Activated CD4-positive, CD25-positive, alpha-beta regulatory T cell treated with anti-CD3 and anti-CD28 coated beads, Interleukin-2, amount 50 U/mL, for 72 hours (primary cell): ENCODE data around the gene RIC8B.

Experiments used
- DNase-seq: peaks from one replicate; pipeline ENCODE4 v3.0.0; 2021

The RIC8B gene

DNA sequence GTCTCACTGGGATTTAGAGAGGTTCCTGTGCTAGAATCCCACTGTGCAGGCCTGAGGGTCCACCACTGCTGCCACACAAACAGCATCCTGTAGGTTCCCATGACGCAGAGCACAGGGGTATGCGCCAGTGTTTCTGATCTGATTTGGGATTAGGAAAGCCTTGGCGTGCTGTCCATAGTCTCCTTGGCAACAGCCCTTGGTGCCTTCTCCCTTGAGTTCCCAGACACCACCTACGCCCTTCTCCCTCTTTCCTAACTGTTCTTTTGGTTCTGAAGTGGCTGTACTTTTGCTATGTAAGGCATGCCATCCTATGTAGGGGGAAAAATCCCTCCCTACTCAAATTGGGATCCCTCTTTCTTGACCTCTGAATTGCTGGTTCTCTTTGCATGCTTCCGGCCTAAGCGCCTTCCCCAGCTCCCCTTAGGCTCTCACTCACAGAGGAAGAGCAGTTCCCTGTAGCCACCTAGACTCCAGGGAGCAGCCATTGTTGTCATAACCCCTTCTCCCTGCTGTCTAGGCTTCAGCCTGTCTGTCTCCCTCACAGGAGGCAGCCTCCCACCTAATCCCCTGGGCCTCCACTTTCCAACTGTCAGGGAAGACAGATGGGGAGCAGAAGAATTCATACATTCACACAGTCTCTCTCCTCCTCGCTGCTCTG lies 14.8 kb upstream of the RIC8B start:
- no peak for DNase-seq

DNA sequence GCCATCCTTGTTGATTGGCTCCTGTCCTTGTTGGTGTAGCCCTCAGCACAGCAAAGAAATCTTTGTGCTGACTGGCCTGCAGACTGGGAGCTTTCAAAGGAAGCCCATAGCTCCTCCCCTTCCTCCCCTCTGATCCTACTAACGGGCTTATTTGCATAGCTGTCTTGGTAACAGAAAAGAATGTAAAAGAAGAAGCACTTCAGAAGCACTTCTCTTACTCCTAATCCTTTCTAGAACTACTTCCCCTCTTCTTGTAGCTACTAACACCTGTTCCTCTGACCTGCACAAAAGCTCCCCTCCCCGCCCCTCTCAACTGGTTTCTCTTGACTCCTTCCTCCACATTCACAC lies 14.3 kb upstream of the RIC8B start:
- DNase-seq: no peak

DNA sequence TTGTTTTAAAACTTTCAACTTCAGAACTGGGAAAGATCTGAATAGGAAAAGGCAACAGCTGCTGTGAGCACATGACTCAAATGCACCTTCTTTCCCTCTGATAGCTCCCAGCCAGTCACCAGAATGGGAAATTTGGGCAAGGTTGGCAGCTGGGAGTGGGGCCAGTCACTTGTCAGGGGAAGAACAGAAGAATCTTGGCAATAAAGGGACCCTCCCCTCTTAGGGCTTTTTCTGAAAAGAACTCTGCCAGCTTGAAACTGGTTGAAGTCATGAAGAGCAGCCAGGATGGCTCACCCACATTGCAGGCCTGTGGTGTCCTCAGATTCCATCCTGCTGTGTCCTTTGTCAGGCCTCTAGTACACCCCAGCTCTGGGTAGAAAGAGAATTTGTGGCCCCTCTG lies 10.3 kb upstream of the RIC8B start:
- no peak for DNase-seq

DNA sequence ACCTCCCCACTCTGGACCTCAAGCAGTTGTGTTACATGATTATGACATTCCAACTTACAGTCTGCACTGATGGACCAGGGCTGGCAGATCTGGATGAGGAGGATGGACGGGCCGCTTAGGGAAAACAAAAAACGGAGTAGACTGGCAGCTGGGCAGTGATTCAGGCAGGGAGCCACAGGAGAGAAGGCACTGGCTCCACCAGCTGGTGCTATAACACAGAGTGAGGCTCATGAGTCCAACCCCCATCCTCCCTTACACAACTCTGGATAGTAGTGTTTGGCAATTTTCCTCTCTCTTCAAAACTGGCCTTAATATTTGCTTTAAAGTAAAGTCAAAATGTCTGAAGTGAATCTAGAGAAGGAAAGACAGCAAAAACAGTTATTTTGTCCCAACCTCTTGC lies 9.7 kb upstream of the RIC8B start:
- DNase-seq: no peak

DNA sequence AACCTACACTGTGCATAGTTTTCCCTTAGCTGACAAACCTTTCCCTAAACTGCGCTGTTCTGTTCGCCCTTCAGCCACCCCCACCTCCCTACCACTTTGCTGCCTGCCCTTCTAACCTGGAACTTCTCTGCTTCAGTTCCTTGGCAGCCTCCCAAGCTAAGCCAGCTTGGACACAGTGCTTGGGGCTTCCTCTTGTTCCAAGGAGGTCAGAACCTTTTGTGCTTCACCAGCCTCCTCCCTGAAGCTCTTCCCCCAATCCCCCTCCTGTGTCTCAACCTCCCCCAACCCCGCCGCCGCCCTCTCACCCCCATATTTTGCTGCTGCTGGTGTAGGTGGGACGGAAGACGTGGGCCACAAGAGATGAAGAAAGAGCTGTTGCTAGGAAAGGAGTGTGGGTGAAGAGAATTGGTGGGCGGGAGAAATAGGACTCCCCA lies 8.1 kb upstream of the RIC8B start:
- DNase-seq: no peak

DNA sequence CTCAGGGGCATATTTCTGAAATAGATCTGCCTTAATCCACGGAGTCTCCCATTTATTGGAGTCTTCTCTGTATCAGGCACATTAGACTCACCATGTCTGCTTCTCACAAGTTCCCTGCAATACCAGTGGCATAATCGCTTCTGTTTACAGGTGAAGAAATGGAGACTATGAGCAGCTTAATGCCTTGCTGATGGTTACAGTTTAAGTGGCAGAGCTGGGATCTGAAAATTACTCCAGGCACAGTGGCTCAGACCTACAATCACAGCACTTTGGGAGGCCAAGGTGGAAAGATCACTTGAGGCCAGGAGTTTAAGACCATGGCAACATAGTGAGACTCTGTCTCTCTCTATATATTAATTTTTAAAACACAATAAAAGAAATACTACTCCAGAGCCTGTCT lies 7.3 kb upstream of the RIC8B start:
- DNase-seq: no peak

DNA sequence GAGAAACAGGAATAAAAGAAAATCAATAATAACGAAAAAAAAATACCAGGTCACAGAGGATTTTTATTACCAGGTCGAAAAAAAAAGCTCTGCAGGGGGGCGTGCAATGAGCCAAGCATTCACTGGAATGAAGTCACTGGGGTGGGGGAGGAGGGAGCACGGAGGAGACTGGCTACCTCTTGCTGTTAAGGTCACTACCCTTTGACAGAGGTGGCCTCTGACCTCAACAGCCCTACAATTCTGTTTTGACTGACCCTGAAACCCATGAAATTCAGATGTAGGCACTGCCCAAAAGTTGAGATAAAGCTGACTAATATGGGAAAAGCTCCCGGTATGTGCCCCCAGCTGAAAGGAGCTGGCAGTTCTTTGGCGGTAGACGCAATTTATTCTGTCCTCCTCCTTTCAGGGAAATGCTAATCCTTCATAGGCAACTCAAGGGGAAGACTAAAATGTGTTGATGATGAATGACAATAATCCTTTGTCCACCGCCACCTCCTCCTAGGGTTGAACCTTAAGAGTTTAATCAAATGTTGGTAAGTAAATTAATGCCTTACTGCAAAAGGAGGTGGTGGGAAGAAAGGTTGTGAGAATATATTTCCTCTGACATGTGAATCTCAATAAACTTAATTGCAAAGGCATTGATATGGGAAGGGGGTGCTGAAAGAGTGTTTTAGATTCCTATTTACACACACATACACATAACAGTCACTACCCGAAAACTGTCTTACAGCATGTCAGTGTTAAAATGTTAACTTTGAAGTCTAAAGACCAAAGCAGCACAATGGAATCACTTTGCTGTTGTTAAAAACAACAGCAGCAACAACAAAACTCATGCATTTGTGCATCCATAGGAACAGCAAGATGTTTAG lies 6.3 kb upstream of the RIC8B start:
- DNase-seq: no peak

DNA sequence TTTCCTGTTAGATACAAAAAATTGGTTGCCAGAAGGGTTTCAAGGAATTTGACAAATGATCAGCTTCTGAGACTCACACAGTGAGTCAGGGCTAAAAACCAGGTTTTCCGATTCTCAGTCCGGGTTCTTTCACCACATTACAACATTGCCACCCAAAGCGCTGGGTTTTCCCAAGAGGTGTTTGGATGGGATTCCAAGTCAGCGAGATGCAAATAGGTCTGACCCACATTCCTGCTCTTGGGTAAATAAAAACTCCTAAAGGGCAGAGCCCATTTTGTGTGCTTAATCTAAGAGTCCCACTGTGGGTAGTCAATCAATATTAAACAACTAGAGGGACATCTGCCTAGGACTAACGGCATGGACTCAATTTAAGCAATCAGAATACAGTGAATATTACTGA lies 5.4 kb upstream of the RIC8B start:
- DNase-seq: no peak

DNA sequence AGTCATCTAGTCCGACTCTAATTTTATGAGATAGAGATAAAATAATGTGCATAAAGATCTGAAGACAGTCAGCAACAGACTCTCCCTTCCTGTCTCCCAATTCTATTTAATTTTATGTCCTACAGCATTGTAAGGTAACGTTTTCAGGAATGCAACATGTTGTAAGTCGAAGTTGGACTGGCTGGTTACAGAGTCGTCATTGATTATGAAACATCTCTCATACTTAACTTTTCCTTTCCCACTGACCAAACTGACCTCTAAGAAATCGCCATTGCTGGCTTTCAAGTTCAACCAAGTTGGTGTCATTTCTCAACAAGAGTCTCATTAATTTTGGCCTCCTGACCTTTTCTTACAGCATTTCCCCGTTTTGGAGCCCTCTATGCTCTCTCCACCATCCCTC lies 4.9 kb upstream of the RIC8B start:
- DNase-seq: no peak

DNA sequence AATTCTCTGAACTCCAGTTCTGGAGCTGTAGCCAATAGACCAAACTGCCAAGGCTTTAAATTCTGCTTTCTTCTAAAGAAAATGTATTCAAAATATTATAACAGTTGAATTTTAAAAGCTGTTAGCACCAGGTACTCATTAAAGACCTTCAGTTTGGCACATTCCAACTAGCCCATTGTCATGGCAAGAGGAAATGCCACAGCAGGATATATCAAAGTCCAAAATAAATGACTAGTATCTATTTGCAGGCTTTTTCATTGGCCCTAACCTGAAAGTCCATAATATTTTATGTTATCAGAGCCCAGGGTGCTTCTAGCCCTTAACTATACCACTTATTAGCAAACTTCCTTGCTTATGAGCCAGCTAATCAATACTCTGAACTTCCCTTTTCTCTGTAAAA lies 3.1 kb upstream of the RIC8B start:
- DNase-seq: no peak

DNA sequence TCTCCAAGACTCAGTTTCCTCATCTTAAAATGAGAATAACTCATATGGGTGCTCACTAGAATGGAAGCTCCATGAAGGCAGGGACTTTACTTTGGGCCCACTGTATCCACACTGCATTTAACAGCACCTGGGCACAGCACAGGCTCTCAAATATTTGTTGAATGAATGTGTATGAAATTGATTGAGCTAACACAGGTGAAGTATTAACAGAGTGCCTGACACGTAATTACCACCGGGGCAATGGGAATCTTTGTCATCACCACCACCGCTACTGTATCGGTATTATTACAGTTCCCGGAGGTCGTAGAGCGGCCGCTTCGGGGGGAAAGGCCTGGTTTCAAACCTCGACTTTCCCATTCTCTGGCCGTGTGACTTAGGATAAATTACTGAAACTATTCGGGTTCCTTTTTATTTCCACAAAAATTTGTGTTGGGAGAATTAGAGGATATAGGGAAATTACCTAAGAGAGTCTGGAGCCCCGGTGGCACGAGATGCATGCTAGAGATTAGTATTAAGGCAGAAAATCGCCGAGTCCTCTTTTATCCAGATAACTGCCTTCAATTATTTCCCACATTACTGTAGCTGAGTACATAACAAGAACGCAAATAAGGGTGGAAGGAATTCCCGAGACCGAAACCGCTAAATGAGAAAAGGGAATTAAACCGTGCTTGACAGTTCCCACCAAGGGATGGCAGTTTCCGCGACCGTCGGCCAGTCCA lies 1.0 kb upstream of the RIC8B start:
- DNase-seq: no peak

DNA sequence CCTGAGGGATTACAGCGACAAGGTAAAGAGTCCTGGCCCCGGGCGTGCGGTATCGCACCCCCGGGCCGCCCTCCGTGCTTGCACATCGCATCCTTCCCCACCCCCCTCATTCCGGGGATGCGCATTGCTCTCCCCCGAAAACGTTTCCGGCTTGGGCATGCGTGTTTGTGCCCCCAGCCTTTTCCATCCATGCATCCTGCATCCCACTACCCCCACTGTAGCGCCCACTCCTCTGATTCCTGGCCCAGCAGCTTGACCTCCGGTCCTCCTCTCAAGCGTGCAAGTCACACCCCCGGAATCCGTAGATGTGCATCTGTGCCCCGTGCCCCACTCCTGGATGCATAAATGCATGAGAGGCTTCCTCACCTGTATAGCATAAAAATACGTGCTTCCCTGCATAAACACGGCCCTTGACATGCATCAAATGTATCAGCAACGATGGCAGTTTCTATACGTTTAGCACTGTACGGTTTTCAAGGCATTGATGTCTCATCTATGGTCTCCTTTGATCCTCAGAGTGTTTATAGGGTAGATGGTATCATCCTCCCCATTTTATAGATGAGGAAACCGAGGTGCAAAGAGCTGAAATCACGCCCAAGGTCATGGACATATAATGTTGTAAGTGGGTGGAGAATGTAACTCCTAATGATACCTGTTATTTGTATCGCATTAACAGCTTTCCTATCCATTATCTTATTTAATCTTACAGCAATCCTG lies 484 bp downstream of the RIC8B start:
- DNase-seq: peak; percentile 44

DNA sequence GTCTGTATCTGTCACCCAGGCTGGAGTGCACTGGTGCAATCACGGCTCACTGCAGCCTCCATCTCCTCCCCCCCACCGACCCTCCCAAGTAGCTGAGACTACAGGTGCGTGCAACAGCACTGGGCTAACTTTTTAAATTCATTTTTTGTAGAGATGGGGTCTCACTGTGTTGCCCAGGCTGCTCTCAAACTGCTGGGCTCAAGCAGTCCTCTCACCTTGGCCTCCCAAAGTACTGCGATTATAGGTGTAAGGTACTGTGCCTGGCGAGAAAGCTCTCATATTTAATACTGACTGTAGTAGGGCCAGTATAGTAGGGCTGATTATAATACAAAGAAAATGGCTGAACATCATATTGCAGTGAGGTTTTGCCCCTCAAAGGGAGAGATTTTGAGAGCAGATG lies 2.4 kb downstream of the RIC8B start:
- no peak for DNase-seq

DNA sequence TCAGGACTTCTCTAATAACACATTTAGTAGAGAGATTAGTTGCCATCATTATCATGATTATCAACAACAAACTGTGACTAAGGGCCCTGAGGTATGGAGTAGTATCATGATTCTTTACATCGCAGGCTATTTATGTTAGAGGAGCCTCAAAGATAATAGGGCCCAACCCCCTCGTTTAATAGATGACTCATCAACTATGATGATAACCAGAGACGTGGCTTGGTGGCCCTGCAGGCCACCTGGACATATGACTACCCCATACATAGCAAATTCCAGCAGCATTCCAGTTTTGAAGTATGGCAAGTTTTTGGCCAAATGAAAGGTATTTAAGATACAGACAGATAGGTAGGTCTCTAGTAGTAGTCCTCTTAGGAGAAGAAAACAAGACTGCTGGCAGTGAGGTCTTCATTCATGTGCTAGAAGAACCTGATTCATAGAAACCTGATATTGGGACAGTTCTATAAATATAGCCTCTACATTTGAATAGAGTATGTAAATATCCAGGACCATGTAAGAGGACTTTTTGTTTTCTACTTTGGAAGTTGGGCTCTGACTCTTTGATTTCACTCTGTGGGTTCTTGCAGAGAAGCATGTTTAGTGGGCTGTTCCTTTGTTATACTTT lies 5.6 kb downstream of the RIC8B start:
- DNase-seq: no peak

DNA sequence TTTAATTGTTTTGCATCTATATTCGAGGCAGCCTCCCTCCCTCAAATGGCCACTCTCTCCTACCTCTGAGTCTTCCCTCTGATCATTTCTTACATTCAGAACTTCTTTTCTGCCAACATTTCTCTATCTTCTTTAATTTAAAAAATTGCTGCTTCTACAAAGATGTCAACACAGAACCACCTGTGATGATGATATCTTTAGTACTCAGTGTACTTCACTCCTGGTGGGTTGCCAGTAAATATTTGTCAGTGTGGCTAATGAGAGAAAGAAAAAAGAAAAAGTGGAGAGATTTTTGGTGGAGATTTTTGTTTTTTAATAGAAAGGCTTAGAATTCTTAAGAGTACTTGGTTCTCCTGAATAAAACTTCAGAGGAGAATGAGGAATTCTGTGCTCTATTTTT lies 8.1 kb downstream of the RIC8B start:
- DNase-seq: no peak

DNA sequence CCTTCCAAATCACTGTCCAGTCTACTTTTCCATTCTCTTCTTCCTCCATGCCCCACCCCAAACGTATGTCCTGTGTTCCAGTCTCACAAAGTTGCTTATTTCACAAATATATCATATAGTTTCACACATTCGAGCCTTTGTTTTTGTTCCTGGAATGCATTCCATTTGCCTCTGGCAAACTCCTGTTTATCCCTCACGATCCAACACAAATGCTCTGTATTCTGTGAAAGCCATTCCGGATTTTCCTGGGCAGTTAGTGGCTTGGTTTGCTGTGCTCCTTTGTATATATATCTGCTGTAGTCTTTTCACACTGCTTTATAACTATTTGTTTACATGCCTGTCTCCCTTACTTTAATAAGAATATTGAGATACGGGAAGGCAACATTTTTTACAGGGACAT lies 9.0 kb downstream of the RIC8B start:
- no peak for DNase-seq

DNA sequence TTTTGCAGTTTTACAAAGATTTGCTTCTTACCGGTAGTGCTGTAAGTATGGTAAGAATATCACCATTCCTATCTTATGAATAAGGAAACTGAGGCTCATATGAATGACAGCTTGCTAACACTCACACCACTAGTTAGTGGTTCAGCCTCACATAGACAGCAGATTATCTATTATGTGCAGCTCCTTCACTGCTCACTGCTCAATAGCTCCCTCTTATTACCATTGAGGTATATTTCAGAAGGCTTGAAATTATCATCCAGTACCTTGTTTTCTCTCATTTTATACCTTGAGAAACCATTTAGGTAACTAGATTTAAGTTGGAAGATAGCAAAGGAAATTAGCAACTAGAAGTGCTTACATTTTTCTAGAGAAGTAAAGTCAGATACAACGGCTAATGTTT lies 15.5 kb downstream of the RIC8B start:
- no peak for DNase-seq

DNA sequence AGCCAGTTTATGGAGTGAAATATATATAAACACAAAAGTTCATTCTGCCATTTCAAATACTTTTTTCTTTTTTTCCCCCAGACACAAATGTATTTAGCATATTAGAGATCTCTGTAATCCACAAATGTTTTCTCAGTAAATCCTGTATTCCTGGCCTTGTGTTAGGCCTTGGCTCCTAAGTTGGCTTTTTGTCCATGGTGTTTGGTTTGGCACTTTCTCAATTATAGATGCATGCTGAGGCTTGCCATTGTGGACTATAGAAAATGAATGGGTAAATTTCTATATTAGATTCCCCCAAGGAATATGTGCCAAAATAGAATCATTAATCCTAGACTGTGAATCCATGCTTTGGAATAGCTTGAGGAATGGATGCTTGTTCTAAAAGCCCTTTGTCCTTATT lies 17.0 kb downstream of the RIC8B start:
- no peak for DNase-seq

DNA sequence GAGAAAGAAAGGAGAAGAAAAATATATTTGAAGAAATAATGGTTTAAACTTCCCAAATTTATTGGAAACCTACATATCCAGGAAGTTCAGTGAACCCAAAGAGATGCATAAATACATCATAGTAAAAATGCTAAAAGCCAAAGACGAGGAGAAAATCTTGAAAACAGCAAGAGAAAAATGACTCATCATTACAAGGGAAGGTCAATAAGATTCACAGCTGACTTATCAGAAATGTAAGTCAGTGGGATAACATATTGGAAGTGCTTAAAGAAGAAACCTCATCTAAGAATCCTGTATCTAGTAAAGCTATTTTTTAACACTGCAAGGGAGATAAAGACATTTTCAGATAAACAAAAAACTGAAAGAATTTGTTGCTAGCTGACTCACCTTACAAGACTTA lies 19.9 kb downstream of the RIC8B start:
- no peak for DNase-seq

DNA sequence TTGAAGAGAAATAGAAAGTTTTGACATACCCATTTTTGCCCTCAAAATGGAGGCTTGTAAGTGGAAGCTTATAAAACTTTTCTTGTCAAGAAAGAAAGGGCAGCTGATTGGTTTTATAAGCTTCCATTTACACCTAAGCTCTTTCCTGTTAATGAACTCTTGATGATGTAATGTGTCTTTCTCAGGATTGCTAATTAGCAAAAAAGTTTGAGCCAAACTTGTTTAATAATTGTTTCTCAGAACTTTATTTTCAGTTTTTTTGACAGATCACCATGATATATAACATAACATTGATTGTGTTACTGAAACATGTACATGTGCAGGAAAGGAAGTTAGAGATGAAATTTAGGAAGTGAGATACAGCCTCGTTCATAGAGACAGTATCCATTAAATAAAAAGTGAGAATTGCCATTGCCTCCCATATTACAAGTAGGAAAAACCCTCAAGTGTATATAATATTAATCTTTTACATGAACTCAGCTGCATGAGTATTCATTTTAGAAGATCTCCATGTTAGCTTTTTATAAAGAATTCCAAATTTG lies 26.8 kb downstream of the RIC8B start:
- DNase-seq: no peak

DNA sequence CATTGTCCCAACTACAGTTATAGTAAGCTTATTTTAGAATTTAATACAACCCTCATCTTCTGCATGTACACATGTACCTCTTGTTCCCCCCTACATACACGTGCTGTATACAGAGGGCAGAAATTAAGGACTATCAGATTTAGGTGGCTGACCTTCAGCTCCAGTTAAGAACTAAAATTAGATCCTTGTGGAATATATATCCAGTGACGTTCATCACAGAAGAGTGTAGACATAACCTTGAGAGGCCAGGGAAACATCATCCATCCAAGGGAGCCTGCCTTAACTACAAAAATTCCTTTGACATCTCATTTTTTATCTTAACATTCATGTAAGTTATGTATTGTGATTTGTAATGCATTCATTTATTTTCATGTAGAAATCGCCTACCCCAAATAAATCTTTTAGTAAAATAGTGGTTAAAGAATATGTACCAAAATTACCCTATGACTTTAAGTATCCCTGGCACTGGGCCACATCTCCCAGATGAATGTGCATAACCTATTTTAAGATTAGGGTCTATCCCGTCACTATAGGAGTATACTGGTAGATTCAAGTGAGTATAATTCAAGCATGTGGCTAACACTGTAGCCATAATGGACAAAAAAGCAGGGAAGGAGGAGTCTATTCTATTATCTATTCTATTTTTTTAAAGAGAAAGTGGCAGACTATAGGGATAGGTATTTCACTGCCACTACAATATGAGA lies 27.5 kb downstream of the RIC8B start:
- no peak for DNase-seq

DNA sequence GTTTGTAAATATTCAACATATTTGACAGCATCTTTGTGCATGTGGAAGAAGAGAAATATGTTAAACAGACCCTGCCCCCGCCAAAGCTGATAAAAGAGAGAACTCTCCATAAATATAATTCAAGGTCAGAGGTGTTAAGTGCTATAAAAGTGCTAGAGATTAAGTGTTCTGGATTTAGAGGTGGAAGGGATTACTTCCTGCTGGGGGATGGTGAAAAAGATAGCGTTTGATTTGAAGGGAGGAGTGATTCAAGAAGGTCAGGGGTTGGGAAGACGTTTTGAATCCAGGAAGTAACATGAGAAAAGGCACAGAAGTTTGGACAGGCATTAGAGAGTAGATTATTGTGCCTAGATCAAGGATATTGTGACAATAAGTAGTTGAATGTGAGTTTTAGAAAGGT lies 30.2 kb downstream of the RIC8B start:
- DNase-seq: no peak
